ENCODE results near the gene CCDC81.

DNA sequence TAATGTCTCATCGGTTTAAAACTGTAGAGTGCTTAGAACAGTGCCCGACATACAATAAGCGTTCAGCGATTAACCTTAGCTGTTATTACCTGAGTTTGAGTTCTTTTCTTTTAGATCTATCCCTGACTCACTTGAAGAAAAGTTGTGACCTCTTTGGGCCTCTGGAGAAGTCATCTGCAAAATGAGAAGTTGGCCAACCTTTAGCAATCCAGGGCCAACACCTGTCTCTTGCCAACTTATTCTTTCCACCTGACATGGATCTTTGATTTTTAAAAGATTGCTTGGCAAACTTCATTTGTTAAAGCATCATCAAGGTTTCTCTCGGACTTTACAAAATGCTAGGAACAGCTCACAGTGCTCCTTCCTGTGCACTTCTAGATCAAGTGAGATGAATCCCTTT, 89.3 kb downstream of the CCDC81 start:
- TF ChIP-seq, protein P1, sequence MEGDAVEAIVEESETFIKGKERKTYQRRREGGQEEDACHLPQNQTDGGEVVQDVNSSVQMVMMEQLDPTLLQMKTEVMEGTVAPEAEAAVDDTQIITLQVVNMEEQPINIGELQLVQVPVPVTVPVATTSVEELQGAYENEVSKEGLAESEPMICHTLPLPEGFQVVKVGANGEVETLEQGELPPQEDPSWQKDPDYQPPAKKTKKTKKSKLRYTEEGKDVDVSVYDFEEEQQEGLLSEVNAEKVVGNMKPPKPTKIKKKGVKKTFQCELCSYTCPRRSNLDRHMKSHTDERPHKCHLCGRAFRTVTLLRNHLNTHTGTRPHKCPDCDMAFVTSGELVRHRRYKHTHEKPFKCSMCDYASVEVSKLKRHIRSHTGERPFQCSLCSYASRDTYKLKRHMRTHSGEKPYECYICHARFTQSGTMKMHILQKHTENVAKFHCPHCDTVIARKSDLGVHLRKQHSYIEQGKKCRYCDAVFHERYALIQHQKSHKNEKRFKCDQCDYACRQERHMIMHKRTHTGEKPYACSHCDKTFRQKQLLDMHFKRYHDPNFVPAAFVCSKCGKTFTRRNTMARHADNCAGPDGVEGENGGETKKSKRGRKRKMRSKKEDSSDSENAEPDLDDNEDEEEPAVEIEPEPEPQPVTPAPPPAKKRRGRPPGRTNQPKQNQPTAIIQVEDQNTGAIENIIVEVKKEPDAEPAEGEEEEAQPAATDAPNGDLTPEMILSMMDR (IDR thresholded peaks at IDR 0.05), result no peak
- no peak for TF ChIP-seq POLR2AphosphoS5 (IDR thresholded peaks at IDR 0.05)
- no peak for TF ChIP-seq POLR2A (IDR thresholded peaks at IDR 0.05)
- no peak for TF ChIP-seq EP300 (IDR thresholded peaks at IDR 0.05)

All from suprapubic skin (tissue), 4 donors.